GM10266 (cell line): ENCODE results near the gene RGS1.

Experiments used
- DNase-seq: peaks from one replicate; pipeline ENCODE4 v3.0.0; 2012; ENCODE audit errors: extremely low spot score
- CTCF ChIP-seq: IDR thresholded peaks from 2 replicates; pipeline ENCODE4 v1.5.1; 2012; ENCODE audit warnings: mild to moderate bottlenecking, low read depth; ENCODE audit not compliant: control insufficient read depth, insufficient read depth; ENCODE audit errors: missing control alignments

Gene RGS1

DNA sequence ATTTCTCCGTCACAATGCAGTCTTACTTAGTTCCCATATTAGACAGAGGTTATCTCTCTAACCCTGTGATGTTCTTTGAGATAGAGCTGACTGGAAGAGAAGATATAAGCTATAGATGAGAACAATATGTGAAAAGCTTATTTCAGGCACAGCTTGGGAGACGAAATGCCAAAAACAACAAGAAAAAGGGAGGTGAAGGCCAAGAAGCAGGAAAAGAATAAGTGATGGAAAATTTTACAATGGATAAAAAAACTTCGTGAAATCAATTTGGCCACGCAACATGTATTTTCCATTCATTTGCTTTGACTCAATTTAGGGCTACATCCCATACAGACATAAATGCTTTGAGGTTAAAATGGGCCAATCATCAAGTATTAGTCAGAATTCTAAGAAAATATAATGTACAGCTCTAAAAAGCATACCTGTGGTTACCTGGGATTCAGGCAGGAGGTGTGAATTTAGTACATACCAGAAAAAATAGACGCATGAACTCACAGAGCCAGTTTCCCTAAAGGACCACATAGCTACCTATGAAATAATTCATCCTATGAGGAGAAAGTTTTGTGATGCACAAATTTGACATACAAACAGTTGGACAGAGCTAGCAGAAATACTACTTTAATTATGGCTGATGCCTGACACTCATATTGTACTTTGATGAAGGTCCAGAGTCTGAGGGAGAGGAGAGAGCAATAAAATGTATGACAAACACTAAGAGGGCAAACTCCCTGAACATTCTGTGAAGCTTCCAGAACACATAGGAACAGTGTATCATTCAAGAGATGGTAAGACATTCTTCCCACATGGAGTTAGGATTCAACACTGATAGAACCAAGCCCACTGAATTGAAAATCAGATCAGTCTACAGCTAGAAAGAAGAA, 12.1 kb downstream of the RGS1 start:
- TF ChIP-seq CTCF, result no peak
- DNase-seq, result no peak

DNA sequence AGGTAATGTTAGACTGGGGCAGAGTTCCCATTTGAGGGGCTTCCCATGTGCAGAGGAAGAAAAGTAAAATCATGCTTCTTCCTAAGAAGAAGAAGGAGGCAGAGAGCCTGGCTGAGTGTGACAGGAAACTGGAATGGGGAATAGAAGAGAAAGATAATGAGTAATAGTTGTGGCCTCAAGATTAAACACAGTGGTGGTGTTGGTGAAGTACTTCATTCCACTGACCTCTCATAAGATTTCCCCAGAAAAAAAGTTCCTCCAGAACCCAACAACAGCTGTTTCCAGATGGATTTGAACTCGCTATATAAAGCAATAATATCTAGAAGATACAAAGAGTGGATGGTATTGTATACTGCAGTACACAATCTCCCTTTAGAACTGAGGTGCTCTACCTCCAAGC, 13.0 kb downstream of the RGS1 start:
- no peak for TF ChIP-seq CTCF

GRCh38 chr1:192589813-192590212, 14.2 kb downstream of the RGS1 start:
- no peak for DNase-seq
- no peak for TF ChIP-seq CTCF

More for the DNA sequence above, 13.0 kb downstream of the RGS1 start:
- DNase-seq, result no peak

- no peak for TF ChIP-seq CTCF
- no peak for DNase-seq
Measured at GRCh38 chr1:192592517-192592916, 16.9 kb downstream of the RGS1 start.

GRCh38 chr1:192592981-192593708, 17.6 kb downstream of the RGS1 start:
- DNase-seq, result no peak

GRCh38 chr1:192595299-192595698, 19.7 kb downstream of the RGS1 start:
- TF ChIP-seq CTCF, result no peak

More at GRCh38 chr1:192592981-192593708, 17.6 kb downstream of the RGS1 start:
- TF ChIP-seq CTCF, result no peak

GRCh38 chr1:192598589-192598988, 23.0 kb downstream of the RGS1 start:
- DNase-seq, result no peak
- TF ChIP-seq CTCF, result no peak

More at GRCh38 chr1:192595299-192595698, 19.7 kb downstream of the RGS1 start:
- DNase-seq, result no peak
